Large intestine (tissue), 3 donors: Measurements from ENCODE around the gene PTPRG. TPM values are rescaled to one million over a fixed set of nuclear protein-coding genes. Genes with fewer than 3 reads are reported as not detected.

Source experiments
- DNase-seq, 2 donors: peaks; one replicate each; pipeline versions ENCODE4 v3.0.0 to v3.0.0-alpha.2; 2013
- H3K27ac ChIP-seq: one replicate; pipeline ENCODE4 v1.5.1; 2013; ENCODE audit warnings: low read length
- H3K27me3 ChIP-seq: 2 replicates; pipeline ENCODE4 v1.6.1; 2013; ENCODE audit warnings: low read length; ENCODE audit not compliant: control insufficient read depth, insufficient read depth
- H3K36me3 ChIP-seq: 2 replicates; pipeline ENCODE4 v1.6.1; 2013; ENCODE audit warnings: low read length; ENCODE audit not compliant: control insufficient read depth, insufficient read depth
- H3K4me1 ChIP-seq: one replicate; pipeline ENCODE4 v1.6.1; 2013; ENCODE audit warnings: low read length; ENCODE audit not compliant: control insufficient read depth, insufficient read depth
- H3K4me3 ChIP-seq: one replicate; pipeline ENCODE4 v1.5.1; 2013; ENCODE audit warnings: low read length
- H3K9me3 ChIP-seq: one replicate; pipeline ENCODE4 v1.6.1; 2013; ENCODE audit warnings: mild to moderate bottlenecking, low read depth, low read length, moderate library complexity; ENCODE audit not compliant: control insufficient read depth
- WGBS: methylation state at CpG from one replicate; pipeline ENCODE4 v1.1.5; 2013; ENCODE audit warnings: low lambda C conversion rate; ENCODE audit not compliant: insufficient coverage; 5-methylcytosine and 5-hydroxymethylcytosine counted together
- polyA plus RNA-seq: library from polyadenylated mRNA; unstranded; fragments of 120-200 nt; gene quantifications from one replicate; pipeline ENCODE4 v1.2.1, GENCODE V29; 2013

Gene PTPRG
- polyA plus RNA-seq, 1 donor, result 18.3 TPM

- no peak overlapping the region for H3K4me3 ChIP-seq
- WGBS, result 80% methylated on average over 3 of the region's 6 CpGs
- H3K27ac ChIP-seq, result no peak overlapping the region
- no peaks in the 10 kb centered on the region for H3K4me1 ChIP-seq
- no peaks in the 10 kb centered on the region for H3K9me3 ChIP-seq
- H3K36me3 ChIP-seq, result no peaks in the 10 kb centered on the region
- no peak for DNase-seq
- H3K27me3 ChIP-seq, result no peaks in the 10 kb centered on the region
Observed at GRCh38 chr3:61885414-61885813, 324.0 kb downstream of the PTPRG start.

GRCh38 chr3:61887206-61887605 lies 325.8 kb downstream of the PTPRG start:
- no peaks in the 10 kb centered on the region for H3K9me3 ChIP-seq
- no peak overlapping the region for H3K4me3 ChIP-seq
- 83% methylated on average over 1 of the region's 1 CpG for WGBS
- no peaks in the 10 kb centered on the region for H3K36me3 ChIP-seq
- no peak for DNase-seq
- no peaks in the 10 kb centered on the region for H3K27me3 ChIP-seq
- H3K27ac ChIP-seq, result no peak overlapping the region
- H3K4me1 ChIP-seq, result no peaks in the 10 kb centered on the region

GRCh38 chr3:61889259-61889658 lies 327.9 kb downstream of the PTPRG start:
- DNase-seq, result no peak
- Histone ChIP-seq H3K27ac (no peak overlapping the region), H3K9me3 (no peaks in the 10 kb centered on the region), H3K4me3 (no peak overlapping the region), H3K4me1 (peaks cover 3% of the 10 kb centered on the region), H3K36me3 (no peaks in the 10 kb centered on the region), H3K27me3 (no peaks in the 10 kb centered on the region)
- WGBS, result no CpG with 5 or more reads among the region's 6 CpGs

GRCh38 chr3:61890167-61890566 lies 328.8 kb downstream of the PTPRG start:
- DNase-seq, result no peak
- no peaks in the 10 kb centered on the region for H3K27me3 ChIP-seq
- 85% methylated on average over 3 of the region's 3 CpGs for WGBS
- no peaks in the 10 kb centered on the region for H3K36me3 ChIP-seq
- no peak overlapping the region for H3K4me3 ChIP-seq
- peaks cover 10% of the 10 kb centered on the region for H3K4me1 ChIP-seq
- H3K27ac ChIP-seq, result no peak overlapping the region
- no peaks in the 10 kb centered on the region for H3K9me3 ChIP-seq

GRCh38 chr3:61890586-61890985 lies 329.2 kb downstream of the PTPRG start:
- peaks cover 12% of the 10 kb centered on the region for H3K4me1 ChIP-seq
- DNase-seq, result no peak
- no peaks in the 10 kb centered on the region for H3K9me3 ChIP-seq
- H3K27me3 ChIP-seq, result no peaks in the 10 kb centered on the region
- no peaks in the 10 kb centered on the region for H3K36me3 ChIP-seq
- no peak overlapping the region for H3K4me3 ChIP-seq
- no peak overlapping the region for H3K27ac ChIP-seq
- WGBS, result no CpG with 5 or more reads among the region's 2 CpGs

- no peak for DNase-seq
- 78% methylated on average over 3 of the region's 4 CpGs for WGBS
Observed at GRCh38 chr3:61892891-61893290, 331.5 kb downstream of the PTPRG start.

GRCh38 chr3:61893840-61894566 lies 332.6 kb downstream of the PTPRG start:
- DNase-seq, result no peak
- Histone ChIP-seq H3K36me3 (no peaks in the 10 kb centered on the region), H3K27ac (peak overlapping the region; percentile 94), H3K27me3 (no peaks in the 10 kb centered on the region), H3K9me3 (no peaks in the 10 kb centered on the region), H3K4me3 (no peak overlapping the region), H3K4me1 (peaks cover 17% of the 10 kb centered on the region)
- no CpG with 5 or more reads among the region's 5 CpGs for WGBS

More at GRCh38 chr3:61892891-61893290, 331.5 kb downstream of the PTPRG start:
- Histone ChIP-seq H3K27me3 (no peaks in the 10 kb centered on the region), H3K36me3 (no peaks in the 10 kb centered on the region), H3K4me3 (no peak overlapping the region), H3K9me3 (no peaks in the 10 kb centered on the region), H3K27ac (no peak overlapping the region), H3K4me1 (peaks cover 17% of the 10 kb centered on the region)

GRCh38 chr3:61894988-61895935 lies 333.9 kb downstream of the PTPRG start:
- DNase-seq, result peak; percentile 87 to 97
- Histone ChIP-seq H3K27ac (peak overlapping the region; percentile 94), H3K9me3 (no peaks in the 10 kb centered on the region), H3K4me1 (peaks cover 17% of the 10 kb centered on the region), H3K36me3 (no peaks in the 10 kb centered on the region), H3K4me3 (no peak overlapping the region), H3K27me3 (no peaks in the 10 kb centered on the region)
- 33% methylated on average over 1 of the region's 7 CpGs for WGBS

GRCh38 chr3:61896251-61896650 lies 334.9 kb downstream of the PTPRG start:
- peaks cover 17% of the 10 kb centered on the region for H3K4me1 ChIP-seq
- H3K27me3 ChIP-seq, result no peaks in the 10 kb centered on the region
- 60% methylated on average over 1 of the region's 2 CpGs for WGBS
- H3K9me3 ChIP-seq, result no peaks in the 10 kb centered on the region
- no peaks in the 10 kb centered on the region for H3K36me3 ChIP-seq
- H3K27ac ChIP-seq, result peak overlapping the region; percentile 94
- DNase-seq, result no peak
- H3K4me3 ChIP-seq, result no peak overlapping the region

GRCh38 chr3:61897848-61898247 lies 336.5 kb downstream of the PTPRG start:
- WGBS, result no CpG with 5 or more reads among the region's 2 CpGs
- no peak overlapping the region for H3K27ac ChIP-seq

More at GRCh38 chr3:61897848-61898247, 336.5 kb downstream of the PTPRG start:
- no peak for DNase-seq
- Histone ChIP-seq H3K9me3 (no peaks in the 10 kb centered on the region), H3K4me3 (no peak overlapping the region), H3K36me3 (no peaks in the 10 kb centered on the region), H3K27me3 (no peaks in the 10 kb centered on the region), H3K4me1 (peaks cover 17% of the 10 kb centered on the region)
